Gastrocnemius medialis (tissue), 4 donors: ENCODE measurements around the gene VPS18. TPM values are rescaled to one million over a fixed set of nuclear protein-coding genes. Genes with fewer than 3 reads are reported as not detected.

Experiments used
- ATAC-seq, 2 donors: fragments of 150-250 bp; one replicate each; pipeline ENCODE4 v1.9.1; 2016
- DNase-seq, 2 donors: peaks; one replicate each; pipeline ENCODE4 v3.0.0-alpha.2; 2019
- H3K27ac ChIP-seq, 4 donors: fragments of 200-600 bp; sonication (generic); 1 replicate in 1 of 4; 2 replicates in 3 of 4; pipeline ENCODE4 v1.5.1; 2016 to 2018; ENCODE audit warnings: mild to moderate bottlenecking in 2 of 4, moderate library complexity in 1 of 4
- H3K27me3 ChIP-seq, 3 donors: fragments of 200-600 bp; sonication (generic) in 2 of 3; 1 replicate in 1 of 3; 2 replicates in 2 of 3; pipeline versions ENCODE4 v1.5.1 to v1.6.0; 2016 to 2019; ENCODE audit warnings: mild to moderate bottlenecking in 1 of 3, moderate library complexity in 1 of 3
- H3K36me3 ChIP-seq, 2 donors: fragments of 200-600 bp; sonication (generic) in 1 of 2; one replicate each; pipeline ENCODE4 v1.5.1; 2017 to 2018
- H3K4me1 ChIP-seq, 2 donors: fragments of 200-600 bp; sonication (generic) in 1 of 2; one replicate each; pipeline ENCODE4 v1.5.1; 2016 to 2017; ENCODE audit warnings: mild to moderate bottlenecking in 2 of 2
- H3K4me3 ChIP-seq, 4 donors: fragments of 200-600 bp; sonication (generic) in 3 of 4; 1 replicate in 1 of 4; 2 replicates in 3 of 4; pipeline ENCODE4 v1.5.1; 2016 to 2019; ENCODE audit warnings: mild to moderate bottlenecking in 2 of 4
- H3K9me3 ChIP-seq, 3 donors: fragments of 200-600 bp; sonication (generic) in 2 of 3; 1 replicate in 1 of 3; 2 replicates in 2 of 3; pipeline ENCODE4 v1.5.1; 2016 to 2019
- POLR2A ChIP-seq, 2 donors: fragments of 450-650 bp; IDR thresholded peaks; one replicate each; pipeline ENCODE4 v1.6.1; 2017; ENCODE audit warnings: antibody characterized with exemption in 2 of 2, mild to moderate bottlenecking in 2 of 2, moderate library complexity in 2 of 2
- in situ Hi-C, 4 donors: fragments of 200-750 bp; cut with MboI; loops; one replicate each; pipeline versions ENCODE4 v1.15.0 to v1.8.0; 2017; ENCODE audit warnings: low sequenced_read_pairs in 4 of 4
- intact Hi-C: fragments of 100-400 bp; cut with DNase I; formaldehyde crosslinking; loops from one replicate; pipeline ENCODE4 v1.15.1; 2023; ENCODE audit warnings: low total_unique reads
- total RNA-seq, 4 donors: library from RNA; depleted of rRNA; stranded (reverse); fragments of >200 nt; gene quantifications; one replicate each; pipeline versions ENCODE4 v1.1.0 to v1.2.3, GENCODE V29; 2016
- TF ChIP-seq, protein P1 (sequence below), 5 experiments: fragments of 450-650 bp in 3 of 5; fragments of 200-600 bp in 2 of 5; sonication (generic) in 2 of 5; IDR thresholded peaks in 4 of 5; conservative IDR thresholded peaks in 1 of 5; 1 replicate in 4 of 5; 2 replicates in 1 of 5; pipeline ENCODE4 v1.5.1; 2016 to 2019; ENCODE audit warnings: antibody characterized with exemption in 5 of 5, mild to moderate bottlenecking in 3 of 5, moderate library complexity in 3 of 5

VPS18 gene
- total RNA-seq, 4 donors from 2014 or later: 18.5 to 26.1 (median 19.3) TPM

DNA sequence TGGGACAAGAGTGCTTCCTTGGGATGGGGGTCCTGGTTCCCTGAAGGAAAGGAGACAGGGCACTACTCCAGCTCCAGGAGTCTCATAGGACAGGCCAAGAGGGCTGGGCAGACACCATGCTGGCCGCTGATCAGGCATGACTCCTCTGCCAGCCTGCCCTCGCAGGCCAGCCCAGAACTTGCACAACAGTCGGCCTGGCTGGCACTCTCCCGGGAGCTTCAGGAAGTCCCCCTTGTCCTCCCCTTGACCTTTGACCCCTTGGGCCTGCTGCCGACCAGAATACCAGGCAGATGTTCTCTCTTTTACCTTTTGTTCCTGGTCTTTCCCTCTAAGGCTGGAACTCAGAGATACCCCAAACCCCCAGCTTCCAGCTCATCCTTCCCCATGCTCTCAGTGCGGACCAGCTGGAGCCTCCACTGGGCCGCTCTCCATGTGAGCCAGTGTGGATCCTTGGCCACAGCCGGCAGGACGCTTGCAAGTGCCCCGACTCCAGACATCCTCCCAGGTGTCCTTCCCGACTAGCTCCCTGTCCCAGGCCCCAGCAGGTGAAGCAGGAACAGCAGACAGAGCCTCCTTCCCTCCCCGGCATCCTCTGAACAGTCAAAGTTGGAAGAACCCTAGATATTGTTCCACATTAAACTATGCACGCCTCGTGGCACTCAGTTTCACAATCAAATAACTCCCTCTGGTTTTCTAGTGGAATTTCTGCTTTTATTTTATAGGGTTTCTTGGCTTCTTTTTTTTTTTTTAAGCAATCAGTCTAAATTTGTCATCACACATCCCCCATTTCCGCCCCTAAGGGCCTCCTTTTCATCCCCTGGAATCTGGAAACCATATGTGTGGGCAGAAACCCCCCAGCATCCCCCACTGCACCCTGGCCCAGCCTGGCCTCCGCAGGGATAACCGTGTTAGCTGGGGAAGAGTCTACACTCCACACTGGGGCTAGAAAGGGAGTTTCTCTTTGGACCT, 15.7 kb downstream of the VPS18 start:
- in situ Hi-C loops: loop anchor here (5.0 to 10.0 kb wide), 5 partner anchors 112 to 277 kb away; partner anchors contain the start of gene INO80 (in 1 of the 4)
- H3K4me1 ChIP-seq: peaks cover 24 to 31% of the 10 kb centered on the region in 2 donors
- no peaks in the 10 kb centered on the region for H3K27me3 ChIP-seq
- peak; percentile 26 to 46 for ATAC-seq
- intact Hi-C loops: loop anchor here (5.0 kb wide), 2 partner anchors 92 to 492 kb away; partner anchors contain the start of gene NDUFAF1
- no peaks in the 10 kb centered on the region for H3K9me3 ChIP-seq
- DNase-seq: peak; percentile 59 to 88
- peak overlapping the region; percentile 12 to 51 (median 22) for H3K27ac ChIP-seq
- TF ChIP-seq, protein P1, sequence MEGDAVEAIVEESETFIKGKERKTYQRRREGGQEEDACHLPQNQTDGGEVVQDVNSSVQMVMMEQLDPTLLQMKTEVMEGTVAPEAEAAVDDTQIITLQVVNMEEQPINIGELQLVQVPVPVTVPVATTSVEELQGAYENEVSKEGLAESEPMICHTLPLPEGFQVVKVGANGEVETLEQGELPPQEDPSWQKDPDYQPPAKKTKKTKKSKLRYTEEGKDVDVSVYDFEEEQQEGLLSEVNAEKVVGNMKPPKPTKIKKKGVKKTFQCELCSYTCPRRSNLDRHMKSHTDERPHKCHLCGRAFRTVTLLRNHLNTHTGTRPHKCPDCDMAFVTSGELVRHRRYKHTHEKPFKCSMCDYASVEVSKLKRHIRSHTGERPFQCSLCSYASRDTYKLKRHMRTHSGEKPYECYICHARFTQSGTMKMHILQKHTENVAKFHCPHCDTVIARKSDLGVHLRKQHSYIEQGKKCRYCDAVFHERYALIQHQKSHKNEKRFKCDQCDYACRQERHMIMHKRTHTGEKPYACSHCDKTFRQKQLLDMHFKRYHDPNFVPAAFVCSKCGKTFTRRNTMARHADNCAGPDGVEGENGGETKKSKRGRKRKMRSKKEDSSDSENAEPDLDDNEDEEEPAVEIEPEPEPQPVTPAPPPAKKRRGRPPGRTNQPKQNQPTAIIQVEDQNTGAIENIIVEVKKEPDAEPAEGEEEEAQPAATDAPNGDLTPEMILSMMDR (IDR thresholded peaks at IDR 0.05 in 4 of 5, conservative IDR thresholded peaks at IDR 0.05 in 1 of 5): no peak
- no peak for TF ChIP-seq POLR2A (IDR thresholded peaks at IDR 0.05)
- H3K36me3 ChIP-seq: no peaks in the 10 kb centered on the region
- H3K4me3 ChIP-seq: no peak overlapping the region

DNA sequence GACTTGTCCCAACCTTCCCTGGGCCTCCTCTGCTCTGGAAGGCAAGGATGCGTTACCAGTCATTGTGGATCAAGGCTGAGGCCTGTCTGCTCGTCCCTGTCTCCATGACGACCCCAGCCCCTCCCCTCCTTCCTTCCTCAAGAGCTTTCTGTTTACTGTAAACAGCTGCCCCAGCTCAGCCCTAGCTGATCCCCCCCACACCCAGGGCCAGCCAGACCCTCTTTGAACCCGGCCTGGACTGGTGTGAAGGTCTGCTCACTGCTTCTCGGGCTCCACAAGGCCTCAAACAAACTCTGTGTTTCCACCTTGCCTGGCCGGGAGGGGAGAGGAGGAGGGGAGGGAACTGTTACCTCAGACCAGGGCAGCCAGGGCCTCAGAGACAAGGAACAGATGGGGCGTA, 16.9 kb downstream of the VPS18 start:
- Histone ChIP-seq H3K9me3 (no peaks in the 10 kb centered on the region), H3K27ac (no peak overlapping the region), H3K27me3 (no peaks in the 10 kb centered on the region), H3K4me1 (peaks cover 24 to 27% of the 10 kb centered on the region in 2 donors), H3K4me3 (no peak overlapping the region), H3K36me3 (no peaks in the 10 kb centered on the region)
- TF ChIP-seq, protein P1 (IDR thresholded peaks at IDR 0.05 in 4 of 5, conservative IDR thresholded peaks at IDR 0.05 in 1 of 5): no peak
- no peak for TF ChIP-seq POLR2A (IDR thresholded peaks at IDR 0.05)
- no peak for DNase-seq
- in situ Hi-C loops (no loop called here), intact Hi-C loops (no loop called here)
- ATAC-seq: no peak

DNA sequence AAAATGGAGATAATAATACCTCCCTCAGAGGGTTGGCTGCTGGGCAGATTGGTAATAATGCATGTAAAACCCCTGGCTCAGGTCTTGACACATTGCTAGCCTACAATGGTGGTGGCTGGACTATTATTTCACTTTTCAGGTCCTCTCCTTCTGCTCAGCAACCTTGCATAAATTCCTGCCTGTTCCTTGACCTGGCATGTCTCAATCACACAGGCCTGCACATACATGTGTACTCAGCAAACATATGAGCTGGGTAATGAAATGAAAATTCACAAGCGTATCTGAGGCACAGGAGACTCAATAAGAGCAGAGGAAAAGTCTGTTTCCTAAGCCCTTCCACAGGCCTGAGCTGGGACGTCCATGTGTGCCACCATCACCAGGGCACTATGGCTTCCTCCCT, 17.4 kb downstream of the VPS18 start:
- H3K27me3 ChIP-seq: no peaks in the 10 kb centered on the region
- H3K27ac ChIP-seq: no peak overlapping the region
- DNase-seq (no peak), ATAC-seq (no peak)
- H3K4me1 ChIP-seq: peaks cover 21 to 23% of the 10 kb centered on the region in 2 donors
- TF ChIP-seq, protein P1 (IDR thresholded peaks at IDR 0.05 in 4 of 5, conservative IDR thresholded peaks at IDR 0.05 in 1 of 5): no peak
- TF ChIP-seq POLR2A (IDR thresholded peaks at IDR 0.05): no peak
- intact Hi-C loops: no loop called here
- in situ Hi-C loops: no loop called here
- H3K9me3 ChIP-seq: no peaks in the 10 kb centered on the region
- H3K4me3 ChIP-seq: no peak overlapping the region
- H3K36me3 ChIP-seq: no peaks in the 10 kb centered on the region

DNA sequence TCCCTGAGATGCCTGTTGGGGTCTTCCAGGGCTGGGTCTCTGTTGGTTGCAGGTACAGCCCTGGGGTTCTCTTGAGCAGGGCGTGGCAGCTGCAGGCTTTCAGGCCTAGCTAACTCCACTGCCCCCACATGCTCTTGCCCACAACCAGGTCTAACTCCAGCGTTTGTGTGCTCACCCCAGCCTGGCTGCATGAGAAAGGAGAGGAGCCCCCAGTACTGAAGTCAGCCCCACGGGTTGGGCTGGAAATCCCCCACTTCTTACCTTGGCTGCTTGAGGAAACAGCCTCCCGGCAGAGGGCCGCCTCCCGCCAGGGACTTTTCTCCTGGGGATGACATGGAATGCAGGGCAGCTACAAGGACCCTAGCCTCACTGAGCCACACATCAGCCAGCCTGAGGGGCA, 18.2 kb downstream of the VPS18 start:
- in situ Hi-C loops (no loop called here), intact Hi-C loops (no loop called here)
- ATAC-seq (no peak), DNase-seq (no peak)
- Histone ChIP-seq H3K36me3 (no peaks in the 10 kb centered on the region), H3K4me3 (no peak overlapping the region), H3K27ac (no peak overlapping the region), H3K4me1 (peaks cover 13 to 15% of the 10 kb centered on the region in 2 donors), H3K27me3 (no peaks in the 10 kb centered on the region), H3K9me3 (no peaks in the 10 kb centered on the region)
- no peak for TF ChIP-seq POLR2A (IDR thresholded peaks at IDR 0.05)
- TF ChIP-seq, protein P1 (IDR thresholded peaks at IDR 0.05 in 4 of 5, conservative IDR thresholded peaks at IDR 0.05 in 1 of 5): no peak
